Activated CD4-positive, CD25-positive, alpha-beta regulatory T cell (primary cell): ENCODE data around the gene C1orf115.
A peak's percentile ranks its signal among the peaks of the same experiment; 100 is the strongest.
"Not testable (repeated sequence)": the region's sequence is repeated elsewhere in the genome, so short reads cannot be mapped to it uniquely, and the experiment has no call there.

Experiments
- DNase-seq, 4 experiments: peaks; one replicate each; lab custom pipeline; 2025; lab: John Stamatoyannopoulos, UW

Gene C1orf115

GRCh38 chr1:220726634-220727033 is 36.5 kb downstream of the C1orf115 start:
- no peak for DNase-seq

- no peak for DNase-seq
These were observed 37.4 kb downstream of the C1orf115 start for GRCh38 chr1:220727519-220727918.

GRCh38 chr1:220730486-220730885 is 40.3 kb downstream of the C1orf115 start:
- no peak for DNase-seq

- DNase-seq, result no peak
These were observed 42.0 kb downstream of the C1orf115 start for GRCh38 chr1:220732137-220732536.

- DNase-seq, result no peak
These were observed 42.5 kb downstream of the C1orf115 start for GRCh38 chr1:220732621-220733020.

- DNase-seq, result peak; percentile 36 to 63 (median 44)
These were observed 43.0 kb downstream of the C1orf115 start for GRCh38 chr1:220733086-220733601.

- no peak for DNase-seq
These were observed 44.6 kb downstream of the C1orf115 start for GRCh38 chr1:220734571-220735326.

GRCh38 chr1:220736283-220736682 is 46.1 kb downstream of the C1orf115 start:
- not testable (repeated sequence) for DNase-seq

GRCh38 chr1:220741349-220741748 is 51.2 kb downstream of the C1orf115 start:
- no peak for DNase-seq

GRCh38 chr1:220741825-220742224 is 51.7 kb downstream of the C1orf115 start:
- DNase-seq, result no peak

GRCh38 chr1:220742520-220742919 is 52.4 kb downstream of the C1orf115 start:
- no peak for DNase-seq

GRCh38 chr1:220746851-220747250 is 56.7 kb downstream of the C1orf115 start:
- DNase-seq, result no peak

GRCh38 chr1:220747437-220748088 is 57.4 kb downstream of the C1orf115 start:
- no peak for DNase-seq

GRCh38 chr1:220748089-220748934 is 58.1 kb downstream of the C1orf115 start, which contains the start of gene MTARC2:
MTARC2 (plus strand) TSS chr1:220748322; CDS start chr1:220748532, 210 bp downstream.
- DNase-seq, result peak in 1 of 4 experiments; percentile 2
